ENCODE measurements around the gene RYR3. TPM values are rescaled to one million over a fixed set of nuclear protein-coding genes. Genes with fewer than 3 reads are reported as not detected.

Gene RYR3
- total RNA-seq, 1 donor from 2014 or later: 1.5 TPM

DNA sequence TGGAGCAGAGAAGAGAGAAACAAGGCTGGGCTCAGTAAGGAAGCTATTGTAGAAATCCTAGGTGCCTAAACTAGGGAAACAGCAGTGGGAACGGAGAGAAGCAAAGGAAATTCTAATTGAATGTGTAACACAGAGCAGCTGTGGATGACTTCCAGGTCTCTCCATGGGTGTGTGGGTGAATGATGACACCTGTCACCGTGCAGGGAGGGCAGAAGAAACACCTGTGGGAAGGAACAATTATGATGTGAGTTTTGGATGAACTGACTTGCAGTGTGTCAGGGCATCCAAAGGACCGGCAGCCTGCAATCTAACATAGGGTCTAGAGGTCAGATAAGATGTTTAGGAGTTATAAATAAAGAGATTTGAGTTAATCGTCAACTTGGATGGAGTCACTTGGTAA lies 144.2 kb downstream of the RYR3 start:
- Histone ChIP-seq H3K4me3 (ENCODE audit: insufficient read depth, low read depth, low read length) (no peak overlapping the region), H3K79me2 (ENCODE audit: insufficient read depth, low read length) (no peaks in the 10 kb centered on the region), H2AFZ (ENCODE audit: low read depth, low read length) (no peak overlapping the region), H3K27me3 (ENCODE audit: insufficient read depth, low read length) (no peaks in the 10 kb centered on the region), H3K9me3 (ENCODE audit: insufficient read depth, low read depth, low read length) (no peaks in the 10 kb centered on the region), H4K20me1 (ENCODE audit: insufficient read depth, low read length) (no peaks in the 10 kb centered on the region), H3K4me1 (ENCODE audit: insufficient read depth, low read length) (no peaks in the 10 kb centered on the region), H3K36me3 (ENCODE audit: insufficient read depth, low read length) (no peaks in the 10 kb centered on the region), H3K4me2 (ENCODE audit: low read length) (no peak overlapping the region), H3K9ac (ENCODE audit: low read length) (no peak overlapping the region), H3K27ac (ENCODE audit: low read depth, low read length) (no peak overlapping the region)
- Mint-ChIP-seq H3K4me3 (ENCODE audit: unreplicated experiment) (no peak overlapping the region), H3K9me3 (ENCODE audit: unreplicated experiment) (no peaks in the 10 kb centered on the region), H3K36me3 (ENCODE audit: low read depth, unreplicated experiment) (no peaks in the 10 kb centered on the region), H3K4me1 (ENCODE audit: low read depth, unreplicated experiment) (peaks cover 2% of the 10 kb centered on the region), H3K27ac (ENCODE audit: unreplicated experiment) (no peak overlapping the region), H3K27me3 (ENCODE audit: low read depth, unreplicated experiment) (peaks cover 7% of the 10 kb centered on the region)
- no peak for TF ChIP-seq CTCF (IDR thresholded peaks at IDR 0.05; ENCODE audit: insufficient read depth, low read depth, low read length)
- no peak for TF ChIP-seq EZH2 (IDR thresholded peaks at IDR 0.05; ENCODE audit: insufficient read depth, low read length)
- no peak for FAIRE-seq
- no peak for DNase-seq (ENCODE audit: low read depth)

DNA sequence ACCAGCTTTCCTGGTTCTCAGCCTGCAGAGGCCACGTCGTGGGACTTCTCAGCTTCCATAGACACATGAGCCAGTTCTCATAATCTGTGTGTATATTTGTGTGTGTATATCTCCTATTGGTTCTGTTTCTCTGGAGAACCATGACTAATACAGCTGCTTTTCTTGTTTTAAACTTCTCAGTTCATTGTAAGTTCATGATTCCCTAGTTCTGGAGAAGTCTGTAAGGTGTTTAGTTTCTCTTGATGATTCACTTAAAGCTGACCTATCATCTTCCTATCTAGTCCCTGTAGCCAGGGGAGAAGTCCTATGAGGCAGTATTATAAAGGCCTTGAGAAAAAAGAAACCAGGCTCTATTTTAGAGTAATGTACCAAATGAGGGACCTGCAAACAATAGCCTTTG lies 147.7 kb downstream of the RYR3 start:
- TF ChIP-seq CTCF (IDR thresholded peaks at IDR 0.05; ENCODE audit: insufficient read depth, low read depth, low read length): no peak
- Histone ChIP-seq H4K20me1 (ENCODE audit: insufficient read depth, low read length) (no peaks in the 10 kb centered on the region), H3K27ac (ENCODE audit: low read depth, low read length) (no peak overlapping the region), H3K79me2 (ENCODE audit: insufficient read depth, low read length) (no peaks in the 10 kb centered on the region), H3K27me3 (ENCODE audit: insufficient read depth, low read length) (no peaks in the 10 kb centered on the region), H3K4me3 (ENCODE audit: insufficient read depth, low read depth, low read length) (no peak overlapping the region), H2AFZ (ENCODE audit: low read depth, low read length) (no peak overlapping the region), H3K36me3 (ENCODE audit: insufficient read depth, low read length) (no peaks in the 10 kb centered on the region), H3K9ac (ENCODE audit: low read length) (no peak overlapping the region), H3K4me2 (ENCODE audit: low read length) (no peak overlapping the region), H3K4me1 (ENCODE audit: insufficient read depth, low read length) (no peaks in the 10 kb centered on the region), H3K9me3 (ENCODE audit: insufficient read depth, low read depth, low read length) (no peaks in the 10 kb centered on the region)
- H3K9me3 Mint-ChIP-seq (ENCODE audit: unreplicated experiment): no peaks in the 10 kb centered on the region
- no peak overlapping the region for H3K4me3 Mint-ChIP-seq (ENCODE audit: unreplicated experiment)
- FAIRE-seq: no peak
- H3K27ac Mint-ChIP-seq (ENCODE audit: unreplicated experiment): no peak overlapping the region
- no peak for DNase-seq (ENCODE audit: low read depth)
- H3K4me1 Mint-ChIP-seq (ENCODE audit: low read depth, unreplicated experiment): peaks cover 8% of the 10 kb centered on the region
- H3K27me3 Mint-ChIP-seq (ENCODE audit: low read depth, unreplicated experiment): no peaks in the 10 kb centered on the region
- H3K36me3 Mint-ChIP-seq (ENCODE audit: low read depth, unreplicated experiment): no peaks in the 10 kb centered on the region

GRCh38 chr15:33460166-33460805 lies 149.5 kb downstream of the RYR3 start:
- no peaks in the 10 kb centered on the region for H3K9me3 ChIP-seq (ENCODE audit: insufficient read depth, low read depth, low read length)
- H3K4me3 ChIP-seq (ENCODE audit: insufficient read depth, low read depth, low read length): no peak overlapping the region
- H2AFZ ChIP-seq (ENCODE audit: low read depth, low read length): no peak overlapping the region
- Mint-ChIP-seq H3K27me3 (ENCODE audit: low read depth, unreplicated experiment) (no peaks in the 10 kb centered on the region), H3K27ac (ENCODE audit: unreplicated experiment) (no peak overlapping the region), H3K4me1 (ENCODE audit: low read depth, unreplicated experiment) (peaks cover 8% of the 10 kb centered on the region), H3K9me3 (ENCODE audit: unreplicated experiment) (no peaks in the 10 kb centered on the region), H3K4me3 (ENCODE audit: unreplicated experiment) (no peak overlapping the region), H3K36me3 (ENCODE audit: low read depth, unreplicated experiment) (no peaks in the 10 kb centered on the region)
- FAIRE-seq (no peak), DNase-seq (ENCODE audit: low read depth) (no peak)
- no peak overlapping the region for H3K27ac ChIP-seq (ENCODE audit: low read depth, low read length)
- H3K4me2 ChIP-seq (ENCODE audit: low read length): no peak overlapping the region
- H3K36me3 ChIP-seq (ENCODE audit: insufficient read depth, low read length): no peaks in the 10 kb centered on the region
- H3K4me1 ChIP-seq (ENCODE audit: insufficient read depth, low read length): no peaks in the 10 kb centered on the region
- H4K20me1 ChIP-seq (ENCODE audit: insufficient read depth, low read length): no peaks in the 10 kb centered on the region
- TF ChIP-seq EZH2 (IDR thresholded peaks at IDR 0.05; ENCODE audit: insufficient read depth, low read length): no peak
- no peak for TF ChIP-seq CTCF (IDR thresholded peaks at IDR 0.05; ENCODE audit: insufficient read depth, low read depth, low read length)
- H3K79me2 ChIP-seq (ENCODE audit: insufficient read depth, low read length): no peaks in the 10 kb centered on the region
- H3K9ac ChIP-seq (ENCODE audit: low read length): no peak overlapping the region
- H3K27me3 ChIP-seq (ENCODE audit: insufficient read depth, low read length): no peaks in the 10 kb centered on the region

Data from astrocyte (in vitro differentiated cells and primary cell).